Endodermal cell (in vitro differentiated cells): Measurements from ENCODE around the gene CDC6. TPM values are rescaled to one million over a fixed set of nuclear protein-coding genes. Genes with fewer than 3 reads are reported as not detected.

Source experiments
- DNase-seq: peaks from one replicate; pipeline ENCODE4 v3.0.0-alpha.2; 2017
- H3K27ac ChIP-seq: 2 replicates; pipeline ENCODE4 v1.5.1; 2013; ENCODE audit warnings: mild to moderate bottlenecking, low read depth, low read length, moderate library complexity
- H3K27me3 ChIP-seq: 2 replicates; pipeline ENCODE4 v1.6.1; 2013; ENCODE audit warnings: mild to moderate bottlenecking, low read length, moderate library complexity; ENCODE audit not compliant: insufficient read depth, control insufficient read depth, poor library complexity, severe bottlenecking
- H3K36me3 ChIP-seq: 2 replicates; pipeline ENCODE4 v1.7.0; 2013; ENCODE audit warnings: mild to moderate bottlenecking, low read length, moderate library complexity; ENCODE audit not compliant: control insufficient read depth, insufficient read depth
- H3K4me1 ChIP-seq: one replicate; pipeline ENCODE4 v1.7.0; 2013; ENCODE audit warnings: low read length; ENCODE audit not compliant: control insufficient read depth, insufficient read depth
- H3K4me3 ChIP-seq: 2 replicates; pipeline ENCODE4 v1.5.1; 2013; ENCODE audit warnings: mild to moderate bottlenecking, low read length, moderate library complexity
- H3K9ac ChIP-seq: 2 replicates; pipeline ENCODE4 v1.6.1; 2013; ENCODE audit warnings: mild to moderate bottlenecking, low read length, moderate library complexity; ENCODE audit not compliant: poor library complexity, severe bottlenecking; ENCODE audit errors: extremely low read depth
- H3K9me3 ChIP-seq: 2 replicates; pipeline ENCODE4 v1.6.1; 2013; ENCODE audit warnings: mild to moderate bottlenecking, low read length, moderate library complexity; ENCODE audit not compliant: control insufficient read depth
- H3K27ac Mint-ChIP-seq: 2 replicates; pipeline ENCODE4 v1.8.0; 2020; ENCODE audit warnings: mixed read lengths
- H3K27me3 Mint-ChIP-seq: 2 replicates; pipeline ENCODE4 v1.8.0; 2021; ENCODE audit warnings: mild to moderate bottlenecking, mixed read lengths; ENCODE audit not compliant: insufficient read depth
- H3K36me3 Mint-ChIP-seq: 2 replicates; pipeline ENCODE4 v1.8.0; 2020; ENCODE audit warnings: low read depth, mixed read lengths
- H3K4me1 Mint-ChIP-seq: 2 replicates; pipeline ENCODE4 v1.8.0; 2020; ENCODE audit warnings: mixed read lengths
- H3K4me3 Mint-ChIP-seq: 2 replicates; pipeline ENCODE4 v1.8.0; 2020; ENCODE audit warnings: mild to moderate bottlenecking, moderate library complexity, mixed read lengths
- H3K9me3 Mint-ChIP-seq: 2 replicates; pipeline ENCODE4 v1.8.0; 2020; ENCODE audit warnings: mild to moderate bottlenecking, mixed read lengths
- WGBS, 2 experiments: methylation state at CpG; one replicate each; pipeline versions ENCODE4 v1.1.5 to v1.1.7; 2013; ENCODE audit warnings: missing lambda C conversion rate in 2 of 2, mixed read lengths in 1 of 2; ENCODE audit not compliant: insufficient coverage in 1 of 2, insufficient read length in 1 of 2; 5-methylcytosine and 5-hydroxymethylcytosine counted together
- total RNA-seq, 2 donors: library from RNA; stranded (reverse); fragmentation: NEBNext Ultra II Directional in 1 of 2; extraction: Animal tissue kit (Norgen Biotek cat#: 25700) in 1 of 2; gene quantifications; 2 replicates in 1 of 2; 3 replicates in 1 of 2; pipeline ENCODE4 v1.2.1, GENCODE V29; 2021
- TF ChIP-seq, protein P1 (sequence below): fragments of 200-600 bp; sonication (generic); conservative IDR thresholded peaks from 2 replicates; pipeline ENCODE4 v1.5.0; 2021; ENCODE audit warnings: antibody characterized with exemption, mild to moderate bottlenecking

The CDC6 gene
- total RNA-seq, 2 donors from 2014 or later, result 88.4 to 95.4 TPM

DNA sequence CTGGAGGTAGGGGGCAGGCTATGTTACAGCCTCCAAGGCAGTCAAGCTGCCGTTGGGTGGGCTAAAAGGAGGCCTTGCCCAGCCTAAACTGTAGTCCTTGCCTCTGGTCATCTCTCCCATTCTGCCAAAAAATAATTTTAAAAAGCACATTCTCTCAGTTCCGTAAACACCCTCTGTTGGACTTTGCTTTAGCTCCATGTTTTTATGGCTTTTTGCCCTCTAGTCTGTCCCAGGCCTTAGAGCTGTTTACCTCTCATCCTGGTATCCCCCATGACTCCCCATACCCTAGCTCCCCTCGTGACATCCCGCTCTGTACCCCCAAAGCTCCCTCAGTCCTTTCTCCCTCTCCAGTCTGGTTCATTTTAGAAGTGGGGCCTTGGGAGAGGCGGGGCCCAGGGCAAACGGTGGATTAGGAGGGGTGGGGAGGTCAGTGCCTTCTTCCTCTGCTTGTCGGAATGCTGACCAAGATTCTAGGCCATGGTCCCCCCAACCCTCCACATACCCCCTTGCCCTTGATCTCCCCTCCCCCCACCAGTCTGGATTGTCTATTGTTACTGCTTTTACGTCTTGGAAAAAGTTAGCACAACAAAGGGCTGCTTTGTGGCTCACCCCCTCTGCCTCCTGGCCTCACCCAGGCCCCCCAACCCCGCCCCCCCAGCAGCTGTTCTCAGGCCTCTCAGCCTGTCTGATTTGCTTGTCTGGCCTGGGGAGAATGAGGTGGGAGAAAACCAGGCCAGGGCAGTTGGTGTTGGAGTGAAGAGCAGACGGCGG is 58.5 kb downstream of the CDC6 start:
- H3K4me1 ChIP-seq, result peaks cover 21% of the 10 kb centered on the region
- H3K36me3 ChIP-seq, result peaks cover 19% of the 10 kb centered on the region
- peak overlapping the region; percentile 85 for H3K4me3 ChIP-seq
- peaks cover 13% of the 10 kb centered on the region for H3K36me3 Mint-ChIP-seq
- H3K27me3 Mint-ChIP-seq, result no peaks in the 10 kb centered on the region
- H3K27ac ChIP-seq, result peak overlapping the region; percentile 95
- peaks cover 55% of the 10 kb centered on the region for H3K4me1 Mint-ChIP-seq
- no peaks in the 10 kb centered on the region for H3K9me3 Mint-ChIP-seq
- peak overlapping the region; percentile 61 for H3K27ac Mint-ChIP-seq
- no peaks in the 10 kb centered on the region for H3K27me3 ChIP-seq
- peak overlapping the region; percentile 72 for H3K4me3 Mint-ChIP-seq
- peak; percentile 72 for DNase-seq
- WGBS, 2 experiments, result 57 to 93% methylated on average over 1 to 11 of the region's 11 CpGs
- H3K9ac ChIP-seq, result peak overlapping the region; percentile 71
- TF ChIP-seq, protein P1, sequence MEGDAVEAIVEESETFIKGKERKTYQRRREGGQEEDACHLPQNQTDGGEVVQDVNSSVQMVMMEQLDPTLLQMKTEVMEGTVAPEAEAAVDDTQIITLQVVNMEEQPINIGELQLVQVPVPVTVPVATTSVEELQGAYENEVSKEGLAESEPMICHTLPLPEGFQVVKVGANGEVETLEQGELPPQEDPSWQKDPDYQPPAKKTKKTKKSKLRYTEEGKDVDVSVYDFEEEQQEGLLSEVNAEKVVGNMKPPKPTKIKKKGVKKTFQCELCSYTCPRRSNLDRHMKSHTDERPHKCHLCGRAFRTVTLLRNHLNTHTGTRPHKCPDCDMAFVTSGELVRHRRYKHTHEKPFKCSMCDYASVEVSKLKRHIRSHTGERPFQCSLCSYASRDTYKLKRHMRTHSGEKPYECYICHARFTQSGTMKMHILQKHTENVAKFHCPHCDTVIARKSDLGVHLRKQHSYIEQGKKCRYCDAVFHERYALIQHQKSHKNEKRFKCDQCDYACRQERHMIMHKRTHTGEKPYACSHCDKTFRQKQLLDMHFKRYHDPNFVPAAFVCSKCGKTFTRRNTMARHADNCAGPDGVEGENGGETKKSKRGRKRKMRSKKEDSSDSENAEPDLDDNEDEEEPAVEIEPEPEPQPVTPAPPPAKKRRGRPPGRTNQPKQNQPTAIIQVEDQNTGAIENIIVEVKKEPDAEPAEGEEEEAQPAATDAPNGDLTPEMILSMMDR, result no peak
- H3K9me3 ChIP-seq, result no peaks in the 10 kb centered on the region

DNA sequence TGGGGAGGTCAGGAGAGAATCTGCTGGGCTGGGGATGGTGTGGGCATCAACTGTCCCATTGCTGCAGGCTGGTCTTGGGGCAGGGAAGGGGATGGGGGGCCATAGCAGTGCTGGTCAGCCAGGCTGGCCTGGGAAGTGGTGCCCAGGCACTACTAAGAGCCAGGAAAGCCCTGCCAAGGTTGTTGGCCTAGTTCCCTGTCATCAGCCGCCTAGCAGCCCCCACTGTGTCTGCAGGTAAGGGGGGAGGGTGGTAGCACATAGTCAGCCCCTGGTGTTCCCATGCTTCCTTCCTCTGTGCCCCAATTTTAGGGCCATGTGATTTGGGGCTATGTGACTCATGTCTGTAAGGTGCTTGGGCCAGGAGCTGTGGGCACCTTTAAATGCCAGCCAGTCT is 59.1 kb downstream of the CDC6 start:
- no peak overlapping the region for H3K4me3 ChIP-seq
- no peak overlapping the region for H3K9ac ChIP-seq
- no peaks in the 10 kb centered on the region for H3K9me3 ChIP-seq
- DNase-seq, result no peak
- H3K4me1 ChIP-seq, result peaks cover 21% of the 10 kb centered on the region
- WGBS, 2 experiments, result 87% methylated on average over 1 of the region's 1 CpG; no CpG with 5 or more reads in 1 of the 2 experiments
- no peak overlapping the region for H3K27ac Mint-ChIP-seq
- H3K27me3 ChIP-seq, result no peaks in the 10 kb centered on the region
- H3K36me3 Mint-ChIP-seq, result peaks cover 16% of the 10 kb centered on the region
- no peaks in the 10 kb centered on the region for H3K27me3 Mint-ChIP-seq
- TF ChIP-seq, protein P1, result no peak
- peak overlapping the region; percentile 15 for H3K4me3 Mint-ChIP-seq
- H3K36me3 ChIP-seq, result peaks cover 21% of the 10 kb centered on the region
- H3K9me3 Mint-ChIP-seq, result no peaks in the 10 kb centered on the region
- H3K27ac ChIP-seq, result peak overlapping the region; percentile 95
- peaks cover 54% of the 10 kb centered on the region for H3K4me1 Mint-ChIP-seq

DNA sequence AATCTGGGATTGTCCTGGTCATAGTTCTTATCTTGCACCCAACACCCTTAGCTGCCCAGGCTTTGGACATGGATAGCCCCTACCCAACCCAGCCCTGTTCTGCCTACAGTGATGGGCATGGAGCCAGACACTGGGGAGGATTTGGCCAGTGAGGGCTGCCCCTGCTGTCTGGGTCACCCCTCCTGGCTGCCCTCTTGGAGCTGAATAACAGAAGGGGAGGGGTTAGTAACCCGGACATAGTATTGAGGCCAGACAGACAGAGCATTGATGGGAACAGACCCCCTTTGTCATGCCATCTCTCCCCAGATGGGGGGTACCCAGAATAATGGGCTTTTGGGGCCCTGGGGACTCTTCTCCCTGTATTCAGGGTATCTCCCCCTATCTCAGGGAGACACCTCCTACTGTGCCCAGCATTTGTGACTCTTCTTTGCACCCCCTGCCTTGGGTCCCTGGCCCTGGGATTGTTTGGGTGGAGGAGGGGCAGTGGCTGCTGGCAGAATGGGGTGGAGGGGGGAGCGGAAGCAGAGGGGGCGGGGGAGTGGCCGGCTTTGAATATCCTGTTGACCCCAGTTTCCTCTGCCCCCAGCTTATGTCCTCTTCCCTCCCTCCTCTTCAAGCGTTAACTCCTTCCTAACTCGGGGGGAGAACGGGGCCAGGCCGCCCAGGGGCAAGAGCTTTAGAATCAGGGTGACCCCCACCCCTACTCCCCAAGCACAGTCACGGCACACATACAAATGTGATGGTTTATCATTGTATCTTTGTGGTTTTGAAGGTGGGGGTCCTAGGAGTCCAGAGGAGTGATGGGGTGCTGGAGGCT is 59.8 kb downstream of the CDC6 start:
- peak; percentile 77 for DNase-seq
- H3K27me3 ChIP-seq, result no peaks in the 10 kb centered on the region
- peaks cover 21% of the 10 kb centered on the region for H3K4me1 ChIP-seq
- Mint-ChIP-seq H3K4me3 (peak overlapping the region; percentile 15), H3K27me3 (no peaks in the 10 kb centered on the region), H3K36me3 (peaks cover 24% of the 10 kb centered on the region), H3K9me3 (no peaks in the 10 kb centered on the region), H3K27ac (no peak overlapping the region), H3K4me1 (peaks cover 56% of the 10 kb centered on the region)
- H3K4me3 ChIP-seq, result no peak overlapping the region
- no peak overlapping the region for H3K9ac ChIP-seq
- H3K27ac ChIP-seq, result peak overlapping the region; percentile 95
- 13 to 67% methylated on average over 1 to 6 of the region's 9 CpGs for WGBS, 2 experiments
- H3K9me3 ChIP-seq, result no peaks in the 10 kb centered on the region
- TF ChIP-seq, protein P1, result no peak
- peaks cover 28% of the 10 kb centered on the region for H3K36me3 ChIP-seq
